Placental epithelial cell (primary cell): ENCODE results near the gene TDRD6. TPM values are rescaled to one million over a fixed set of nuclear protein-coding genes. Genes with fewer than 3 reads are reported as not detected.

ENCODE experiments used
- total RNA-seq: library from RNA; depleted of rRNA; stranded (reverse); fragments of >200 nt; gene quantifications from 2 replicates; pipeline ENCODE4 v1.2.3, GENCODE V29; 2012

TDRD6 gene
- under 0.01 TPM in 2 replicates for total RNA-seq

GRCh38 chr6:46687619-46688097 lies at the start of gene TDRD6:
Gene TDRD6, plus strand, starts transcription at chr6:46687885. Its CDS starts 244 bp downstream, at chr6:46688129.

DNA sequence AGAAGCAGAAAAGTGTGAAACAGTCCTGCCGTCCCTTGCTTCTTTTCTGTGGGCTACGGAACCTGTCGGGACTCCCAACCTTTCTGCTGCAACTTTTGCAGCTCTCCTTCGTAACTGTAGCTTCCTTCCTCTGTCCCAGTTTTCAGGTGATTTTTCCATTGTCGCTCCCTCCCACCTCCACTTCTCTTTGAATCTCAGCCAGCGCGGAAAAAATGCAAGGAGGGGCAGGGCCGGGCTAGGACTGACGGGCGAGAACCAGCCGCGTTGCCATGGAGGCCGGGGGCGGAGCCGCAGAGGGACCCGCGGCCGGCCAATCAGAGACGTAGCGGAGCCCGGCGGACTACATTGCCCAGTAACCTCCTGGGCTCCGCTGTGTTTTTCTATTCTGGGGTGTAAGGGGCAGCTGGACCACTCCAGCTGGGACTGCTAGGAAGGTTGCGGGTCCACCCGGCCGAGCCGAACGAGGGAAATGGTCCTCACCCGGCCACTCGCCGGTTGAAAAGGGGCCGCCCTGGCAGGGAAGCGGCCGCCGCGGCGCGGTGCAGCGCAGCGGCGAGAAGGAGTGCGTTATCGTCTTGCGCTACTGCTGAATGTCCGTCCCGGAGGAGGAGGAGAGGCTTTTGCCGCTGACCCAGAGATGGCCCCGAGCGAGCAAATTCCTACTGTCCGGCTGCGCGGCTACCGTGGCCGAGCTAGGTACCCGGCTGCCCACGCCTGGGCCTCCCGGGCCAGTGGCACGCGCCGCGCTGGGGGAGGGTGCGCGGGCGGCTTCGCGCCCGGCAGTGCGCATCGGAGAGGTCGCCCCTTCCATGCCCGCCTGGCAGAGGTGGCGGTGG lies 34.9 kb upstream of the TDRD6 start, which contains the start of the genes CYP39A1 and SLC25A27:
TSS of gene CYP39A1 (minus strand) at position 216 of the 836 bp plus-strand sequence. CDS start 236 bp downstream, outside the sequence.
TSS of gene SLC25A27 (plus strand) at position 373 of the 836 bp plus-strand sequence. CDS start at position 591, 218 bp downstream.

GRCh38 chr6:46734867-46735719 lies 47.4 kb downstream of the TDRD6 start, which contains the start of gene PLA2G7:
Gene PLA2G7, minus strand, starts transcription at chr6:46735375. Its CDS starts 12,484 bp downstream, at chr6:46722891.

GRCh38 chr6:46746696-46747095 lies 59.0 kb downstream of the TDRD6 start, which contains the start of gene ANKRD66:
Gene ANKRD66, plus strand, starts transcription at chr6:46746933. Its CDS starts 5,016 bp downstream, at chr6:46751949.

Other genes starting within 250 kb of the TDRD6 start
- not detected in 2 replicates for gene RCAN2, start 196.4 kb upstream of the TDRD6 start, total RNA-seq
- gene CYP39A1, start 35.1 kb upstream of the TDRD6 start, total RNA-seq = 0.22 and 0.79 TPM in 2 replicates
- gene SLC25A27, start 34.9 kb upstream of the TDRD6 start, total RNA-seq = 0.11 and 2.7 TPM in 2 replicates
- gene PLA2G7, start 47.5 kb downstream of the TDRD6 start, total RNA-seq = 7.2 and 7.5 TPM in 2 replicates
- not detected in 2 replicates for gene ANKRD66, start 59.0 kb downstream of the TDRD6 start, total RNA-seq
- gene MEP1A, start 105.5 kb downstream of the TDRD6 start, total RNA-seq = not detected in 2 replicates
- 6.7 and 13.7 TPM in 2 replicates for gene ADGRF5, start 234.1 kb downstream of the TDRD6 start, total RNA-seq